GM06990 (cell line): ENCODE results near the gene ARL4A.
"Not testable (repeated sequence)": the region's sequence is repeated elsewhere in the genome, so short reads cannot be mapped to it uniquely, and the experiment has no call there.

ENCODE experiments used
- DNase-seq: peaks from one replicate; pipeline ENCODE4 v3.0.0-alpha.2; 2011; ENCODE audit not compliant: insufficient read length; ENCODE audit errors: extremely low read depth
- H3K27me3 ChIP-seq: replicated peaks from 2 replicates; pipeline ENCODE4 v1.6.0; 2011; ENCODE audit warnings: low read length; ENCODE audit not compliant: control insufficient read depth, insufficient read depth
- H3K36me3 ChIP-seq: 2 replicates; pipeline ENCODE4 v1.5.1; 2011; ENCODE audit warnings: low read length; ENCODE audit not compliant: control insufficient read depth, insufficient read depth
- H3K4me3 ChIP-seq: replicated peaks from 2 replicates; pipeline ENCODE4 v1.5.1; 2011; ENCODE audit warnings: low read depth, mild to moderate bottlenecking, control low read depth, low read length
- TF ChIP-seq, protein P1 (sequence below): IDR thresholded peaks from 2 replicates; pipeline ENCODE4 v1.5.1; 2011; ENCODE audit warnings: low read length, control low read depth, mild to moderate bottlenecking, inconsistent platforms; ENCODE audit not compliant: insufficient read depth, poor library complexity, severe bottlenecking

ARL4A gene

DNA sequence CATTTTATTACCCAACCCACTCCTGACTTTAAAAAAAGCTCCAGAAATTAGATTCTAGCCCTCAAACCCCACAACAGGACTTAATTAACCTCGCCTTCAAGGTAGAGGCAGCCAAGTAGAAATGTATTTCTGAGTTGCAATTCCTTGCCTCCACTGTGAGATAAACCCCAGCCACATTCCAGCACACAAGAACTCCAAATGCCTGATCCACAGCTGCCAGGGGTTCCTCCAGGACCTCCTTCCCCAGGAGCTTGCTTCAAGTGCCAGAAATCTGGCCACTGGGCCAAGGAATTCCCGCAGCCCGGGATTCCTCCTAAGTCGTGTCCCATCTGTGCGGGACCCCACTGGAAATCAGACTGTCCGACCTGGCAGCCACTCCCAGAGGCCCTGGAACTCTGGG is 25.9 kb upstream of the ARL4A start:
- H3K27me3 ChIP-seq = no peaks in the 10 kb centered on the region
- H3K36me3 ChIP-seq = no peaks in the 10 kb centered on the region
- no peak overlapping the region for H3K4me3 ChIP-seq
- DNase-seq = no peak
- TF ChIP-seq, protein P1, sequence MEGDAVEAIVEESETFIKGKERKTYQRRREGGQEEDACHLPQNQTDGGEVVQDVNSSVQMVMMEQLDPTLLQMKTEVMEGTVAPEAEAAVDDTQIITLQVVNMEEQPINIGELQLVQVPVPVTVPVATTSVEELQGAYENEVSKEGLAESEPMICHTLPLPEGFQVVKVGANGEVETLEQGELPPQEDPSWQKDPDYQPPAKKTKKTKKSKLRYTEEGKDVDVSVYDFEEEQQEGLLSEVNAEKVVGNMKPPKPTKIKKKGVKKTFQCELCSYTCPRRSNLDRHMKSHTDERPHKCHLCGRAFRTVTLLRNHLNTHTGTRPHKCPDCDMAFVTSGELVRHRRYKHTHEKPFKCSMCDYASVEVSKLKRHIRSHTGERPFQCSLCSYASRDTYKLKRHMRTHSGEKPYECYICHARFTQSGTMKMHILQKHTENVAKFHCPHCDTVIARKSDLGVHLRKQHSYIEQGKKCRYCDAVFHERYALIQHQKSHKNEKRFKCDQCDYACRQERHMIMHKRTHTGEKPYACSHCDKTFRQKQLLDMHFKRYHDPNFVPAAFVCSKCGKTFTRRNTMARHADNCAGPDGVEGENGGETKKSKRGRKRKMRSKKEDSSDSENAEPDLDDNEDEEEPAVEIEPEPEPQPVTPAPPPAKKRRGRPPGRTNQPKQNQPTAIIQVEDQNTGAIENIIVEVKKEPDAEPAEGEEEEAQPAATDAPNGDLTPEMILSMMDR = no peak

DNA sequence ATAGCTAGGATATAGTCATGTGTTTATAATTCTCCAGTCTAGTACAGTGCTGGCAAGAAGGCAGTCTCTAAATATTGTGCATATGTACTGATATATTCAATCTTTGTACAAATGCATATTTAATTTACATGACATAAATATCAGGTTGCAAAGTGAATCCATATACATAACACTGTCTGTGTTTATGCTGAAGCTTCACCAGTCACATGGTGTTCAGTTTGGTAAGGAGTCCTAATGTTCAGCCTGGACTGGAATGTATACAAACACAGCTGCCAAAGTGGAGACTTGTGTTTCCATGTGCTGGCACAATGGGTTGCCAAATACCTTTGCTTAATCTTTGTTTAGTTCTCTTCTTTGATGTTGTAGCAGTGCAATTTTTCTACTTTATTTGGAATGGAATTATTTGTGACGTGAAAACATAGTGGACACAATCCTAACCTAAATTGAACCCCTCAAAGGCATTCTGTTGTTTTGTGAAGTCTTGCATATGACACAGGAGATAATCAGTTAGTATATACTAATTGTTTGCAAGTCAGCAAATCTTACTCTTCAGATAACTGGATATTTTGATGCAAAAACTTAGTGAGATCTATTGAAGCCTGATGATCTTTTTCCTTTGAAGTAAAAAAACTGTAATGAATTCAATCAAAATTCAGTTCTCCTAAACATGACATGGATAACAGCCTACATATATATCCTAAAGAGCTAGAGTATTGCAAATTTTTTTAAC is 17.3 kb upstream of the ARL4A start:
- Histone ChIP-seq H3K36me3 (no peaks in the 10 kb centered on the region), H3K4me3 (no peak overlapping the region), H3K27me3 (no peaks in the 10 kb centered on the region)
- no peak for DNase-seq
- TF ChIP-seq, protein P1 = no peak

DNA sequence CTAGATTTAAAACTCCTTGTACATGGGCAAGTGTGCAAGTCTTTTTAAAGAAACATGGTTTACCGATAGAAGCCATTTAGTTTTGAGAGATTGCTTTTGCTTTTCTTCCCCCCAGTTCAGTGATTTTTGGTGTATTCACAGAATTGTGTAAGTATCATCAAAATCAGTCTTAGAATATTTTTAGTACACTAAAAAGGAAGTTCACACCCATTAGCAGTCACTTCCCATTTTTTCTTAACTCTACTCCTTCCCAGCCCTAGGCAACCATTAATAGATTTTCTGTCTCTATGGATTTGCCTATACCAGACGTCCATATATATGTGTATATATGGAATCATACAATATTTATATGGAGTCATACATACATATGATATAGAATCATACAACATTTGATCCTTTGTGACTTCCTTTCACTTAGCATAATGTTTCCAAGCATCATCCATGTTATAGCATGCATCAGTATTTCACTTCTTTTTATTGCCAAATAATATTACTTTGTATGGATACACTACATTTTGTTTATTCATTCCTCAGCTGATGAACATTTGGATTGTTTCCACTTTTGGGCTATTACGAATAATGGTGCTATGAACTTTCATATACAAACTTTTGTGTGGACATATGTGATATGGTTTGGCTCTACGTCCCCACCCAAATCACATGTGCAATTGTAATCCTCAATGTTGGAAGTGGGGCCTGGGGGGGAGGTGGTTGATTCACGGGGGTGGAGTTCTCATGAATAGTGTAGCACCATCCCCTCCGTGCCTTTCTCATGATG is 16.5 kb upstream of the ARL4A start:
- no peaks in the 10 kb centered on the region for H3K27me3 ChIP-seq
- H3K4me3 ChIP-seq = no peak overlapping the region
- H3K36me3 ChIP-seq = no peaks in the 10 kb centered on the region
- DNase-seq = no peak
- TF ChIP-seq, protein P1 = no peak

DNA sequence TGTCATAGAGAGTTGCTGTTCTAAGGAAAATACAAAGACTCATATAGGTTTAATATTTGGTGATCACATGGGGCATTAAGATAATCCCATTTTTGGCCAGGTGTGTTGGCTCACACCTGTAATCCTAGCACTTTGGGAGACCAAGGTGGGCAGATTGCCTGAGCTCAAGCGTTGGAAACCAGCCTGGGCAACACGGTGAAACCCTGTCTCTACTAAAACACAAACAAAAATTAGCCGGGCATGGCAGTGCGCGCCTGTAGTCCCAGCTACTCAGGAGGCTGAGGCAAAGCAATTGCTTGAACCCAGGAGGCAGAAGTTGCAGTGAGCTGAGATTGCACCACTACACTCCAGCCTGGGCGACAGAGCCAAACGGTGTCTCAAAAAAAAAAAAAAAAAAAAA is 14.0 kb upstream of the ARL4A start:
- not testable (repeated sequence) for H3K36me3 ChIP-seq, H3K27me3 ChIP-seq, DNase-seq, H3K4me3 ChIP-seq

DNA sequence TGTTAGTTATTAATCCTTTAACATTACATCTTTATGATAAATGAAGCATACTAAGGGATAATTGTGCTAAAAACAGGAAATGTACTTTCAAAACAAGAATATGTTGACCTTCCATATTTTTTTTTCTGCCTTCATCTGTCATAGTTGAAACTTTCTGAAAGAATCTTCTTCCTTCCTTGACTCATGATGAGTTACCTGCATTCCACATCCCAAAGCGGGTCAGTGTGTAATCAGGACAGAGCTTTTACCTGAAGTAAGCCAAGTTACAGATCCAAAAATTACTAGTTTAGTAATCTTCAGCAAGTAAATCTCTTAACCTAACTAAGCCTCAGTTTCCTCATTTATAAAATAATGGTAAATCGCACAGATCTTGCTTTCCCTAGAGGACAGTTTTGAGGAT is 13.4 kb upstream of the ARL4A start:
- H3K4me3 ChIP-seq = no peak overlapping the region
- TF ChIP-seq, protein P1 = no peak
- no peaks in the 10 kb centered on the region for H3K36me3 ChIP-seq
- no peaks in the 10 kb centered on the region for H3K27me3 ChIP-seq
- no peak for DNase-seq

DNA sequence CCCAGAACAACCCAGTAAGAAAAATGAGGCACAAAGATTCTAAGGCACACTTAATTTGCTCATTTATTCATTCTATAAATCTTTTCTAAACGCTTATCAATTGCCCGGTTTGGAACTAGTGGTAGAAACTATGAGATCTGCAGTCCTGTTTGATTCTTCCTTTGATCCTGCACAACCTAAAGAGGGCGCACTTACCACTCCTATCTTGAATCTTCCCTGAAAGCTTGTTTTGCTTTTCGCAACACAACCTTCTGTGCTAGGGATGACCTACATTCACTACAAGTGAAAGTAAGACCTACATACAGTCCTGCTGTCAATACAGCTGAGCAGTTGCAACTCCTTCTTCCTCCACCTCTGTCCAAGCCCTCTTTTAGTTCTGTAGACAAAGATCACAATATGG is 12.6 kb upstream of the ARL4A start:
- Histone ChIP-seq H3K36me3 (no peaks in the 10 kb centered on the region), H3K27me3 (no peaks in the 10 kb centered on the region), H3K4me3 (no peak overlapping the region)
- no peak for DNase-seq
- TF ChIP-seq, protein P1 = peak; percentile 19
